PFSK-1 (cell line): ENCODE measurements around the gene METTL25B.

Source experiments
- POLR2AphosphoS5 ChIP-seq: IDR thresholded peaks from 2 replicates; pipeline ENCODE4 v1.6.1; 2012; ENCODE audit warnings: low read depth, mild to moderate bottlenecking, control low read depth, low read length, moderate library complexity
- REST ChIP-seq, 2 experiments: IDR thresholded peaks; 2 replicates each; pipeline versions ENCODE4 v1.6.1 to v1.8.0; 2011 to 2012; ENCODE audit warnings: low read depth in 2 of 2, low read length in 2 of 2, control low read depth in 1 of 2, inconsistent platforms in 1 of 2, mild to moderate bottlenecking in 1 of 2, moderate library complexity in 1 of 2; ENCODE audit not compliant: insufficient read depth in 1 of 2
- TAF1 ChIP-seq: IDR thresholded peaks from 2 replicates; pipeline ENCODE4 v1.6.1; 2012; ENCODE audit warnings: low read length, control low read depth, borderline replicate concordance; ENCODE audit not compliant: insufficient read depth

DNA sequence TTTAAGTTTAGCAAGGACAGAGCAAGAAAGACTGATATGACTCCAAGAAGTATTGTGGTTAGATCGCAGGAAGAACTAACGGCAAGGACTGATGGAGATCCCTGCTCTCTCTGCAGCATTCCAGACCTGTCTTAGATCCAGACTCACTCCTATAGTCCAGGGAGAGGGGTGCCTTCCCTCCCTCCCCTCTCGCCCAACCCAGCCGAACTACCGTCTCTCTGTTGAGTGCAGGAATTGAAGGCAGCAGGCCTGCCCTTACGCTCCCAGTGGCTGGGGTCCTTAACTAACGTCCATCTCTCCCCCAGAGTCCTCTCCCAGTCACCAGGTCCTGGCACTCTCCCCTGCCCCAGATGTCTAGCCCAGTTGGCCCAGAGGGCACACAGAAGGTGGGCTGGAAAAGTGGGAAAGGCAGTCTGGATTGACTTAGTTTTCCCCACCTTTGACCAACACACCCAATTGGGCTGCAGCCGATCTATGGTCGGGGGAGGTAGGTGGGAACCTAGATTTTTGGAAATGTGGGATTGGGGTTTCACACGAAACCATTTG is 24.0 kb upstream of the METTL25B start:
- TF ChIP-seq POLR2AphosphoS5 (no peak), REST (IDR thresholded peaks at IDR 0.05; ENCODE audit: insufficient read depth in 1 of 2, low read depth in 2 of 2, low read length in 2 of 2) (no peak), TAF1 (no peak)
